GM13976 (cell line): ENCODE measurements around the gene LRCOL1.

Experiments
- DNase-seq: peaks from one replicate; pipeline ENCODE4 v3.0.0; 2012; ENCODE audit warnings: low spot score
- in situ Hi-C: fragments of 300-500 bp; cut with MboI; formaldehyde crosslinking; loops from one replicate; pipeline ENCODE4 v1.12.0; 2022; ENCODE audit warnings: low sequenced_read_pairs, mixed read lengths, inconsistent platforms; ENCODE audit not compliant: unreplicated experiment
- TF ChIP-seq, protein P1 (sequence below): IDR thresholded peaks from 2 replicates; pipeline ENCODE4 v1.5.1; 2012; ENCODE audit warnings: borderline replicate concordance, mild to moderate bottlenecking; ENCODE audit not compliant: insufficient read depth; ENCODE audit errors: extremely low read depth, missing control alignments, control extremely low read depth

The LRCOL1 gene

DNA sequence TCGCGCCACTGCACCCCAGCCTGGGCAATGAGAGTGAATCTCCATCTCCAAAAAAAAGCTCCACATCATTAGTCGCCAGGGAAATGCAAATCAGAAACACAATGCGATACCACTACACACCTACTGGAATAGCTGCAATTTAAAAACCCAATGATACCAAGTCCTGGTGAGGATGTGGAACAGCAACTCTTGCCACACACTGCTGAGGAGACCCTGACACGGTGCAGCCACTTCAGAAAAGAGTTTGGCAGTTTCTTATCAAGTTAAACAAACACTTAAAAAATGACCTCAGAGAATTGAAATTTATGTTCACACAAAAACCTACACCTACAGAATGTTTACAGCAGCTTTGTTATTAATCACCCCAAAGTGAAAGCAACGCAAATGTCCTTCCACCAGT is 20.3 kb upstream of the LRCOL1 start:
- TF ChIP-seq, protein P1, sequence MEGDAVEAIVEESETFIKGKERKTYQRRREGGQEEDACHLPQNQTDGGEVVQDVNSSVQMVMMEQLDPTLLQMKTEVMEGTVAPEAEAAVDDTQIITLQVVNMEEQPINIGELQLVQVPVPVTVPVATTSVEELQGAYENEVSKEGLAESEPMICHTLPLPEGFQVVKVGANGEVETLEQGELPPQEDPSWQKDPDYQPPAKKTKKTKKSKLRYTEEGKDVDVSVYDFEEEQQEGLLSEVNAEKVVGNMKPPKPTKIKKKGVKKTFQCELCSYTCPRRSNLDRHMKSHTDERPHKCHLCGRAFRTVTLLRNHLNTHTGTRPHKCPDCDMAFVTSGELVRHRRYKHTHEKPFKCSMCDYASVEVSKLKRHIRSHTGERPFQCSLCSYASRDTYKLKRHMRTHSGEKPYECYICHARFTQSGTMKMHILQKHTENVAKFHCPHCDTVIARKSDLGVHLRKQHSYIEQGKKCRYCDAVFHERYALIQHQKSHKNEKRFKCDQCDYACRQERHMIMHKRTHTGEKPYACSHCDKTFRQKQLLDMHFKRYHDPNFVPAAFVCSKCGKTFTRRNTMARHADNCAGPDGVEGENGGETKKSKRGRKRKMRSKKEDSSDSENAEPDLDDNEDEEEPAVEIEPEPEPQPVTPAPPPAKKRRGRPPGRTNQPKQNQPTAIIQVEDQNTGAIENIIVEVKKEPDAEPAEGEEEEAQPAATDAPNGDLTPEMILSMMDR, result no peak
- no peak for DNase-seq
- in situ Hi-C loops, result no loop called here

DNA sequence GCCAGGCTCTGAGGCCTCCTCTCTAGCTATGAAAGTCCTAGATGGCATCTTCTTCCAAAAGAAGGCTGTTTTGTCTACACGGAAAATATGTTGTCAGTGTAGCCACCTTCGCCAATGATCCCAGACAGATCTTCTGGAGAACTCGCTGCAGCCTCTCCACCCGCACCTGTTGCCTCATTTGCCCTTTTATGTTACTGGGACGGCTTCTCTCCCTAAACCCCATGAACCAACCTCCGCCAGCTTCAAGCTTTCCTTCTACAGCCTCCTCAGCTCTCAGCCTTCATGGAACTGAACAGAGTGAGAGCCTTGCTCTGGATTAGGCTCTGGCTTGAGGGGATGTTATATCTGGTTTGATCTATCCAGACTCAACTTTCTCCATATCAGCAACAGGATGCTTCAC is 18.9 kb upstream of the LRCOL1 start:
- in situ Hi-C loops, result no loop called here
- no peak for DNase-seq
- TF ChIP-seq, protein P1, result no peak

DNA sequence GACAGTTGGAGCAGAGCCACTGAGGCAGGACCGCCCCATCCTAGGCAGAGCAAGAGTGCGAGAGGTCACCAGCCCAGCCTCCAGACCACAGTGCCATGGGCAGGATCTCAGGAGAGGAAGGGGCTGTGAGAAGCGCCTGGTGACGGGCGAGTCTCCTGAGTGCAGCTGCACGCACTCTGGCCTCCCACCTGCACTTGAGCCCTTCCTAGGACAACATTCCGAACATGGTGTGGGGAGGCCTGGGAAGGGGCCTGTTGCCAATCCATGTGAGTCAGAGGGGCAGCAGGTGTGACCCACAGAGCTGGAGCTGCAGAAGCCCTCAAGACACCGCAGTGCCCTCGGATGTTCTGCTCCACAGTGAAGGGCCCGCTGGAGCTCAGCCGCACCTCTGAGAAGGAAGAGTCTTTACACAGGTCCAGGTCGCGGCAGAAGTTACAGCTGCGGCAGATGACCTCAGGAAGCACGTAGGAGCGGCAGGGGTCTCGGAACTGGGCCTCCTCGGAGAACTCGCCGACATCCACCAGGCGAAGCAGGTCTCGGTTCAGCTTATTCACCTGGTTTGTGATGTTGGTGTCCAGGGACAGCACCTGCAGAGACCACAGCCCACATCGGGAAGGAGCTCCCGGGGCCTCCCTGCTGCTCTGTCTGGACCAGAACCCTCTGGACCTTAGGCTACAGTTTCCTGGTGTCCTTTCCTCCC is 15.5 kb upstream of the LRCOL1 start:
- TF ChIP-seq, protein P1, result no peak
- in situ Hi-C loops, result no loop called here
- DNase-seq, result no peak

DNA sequence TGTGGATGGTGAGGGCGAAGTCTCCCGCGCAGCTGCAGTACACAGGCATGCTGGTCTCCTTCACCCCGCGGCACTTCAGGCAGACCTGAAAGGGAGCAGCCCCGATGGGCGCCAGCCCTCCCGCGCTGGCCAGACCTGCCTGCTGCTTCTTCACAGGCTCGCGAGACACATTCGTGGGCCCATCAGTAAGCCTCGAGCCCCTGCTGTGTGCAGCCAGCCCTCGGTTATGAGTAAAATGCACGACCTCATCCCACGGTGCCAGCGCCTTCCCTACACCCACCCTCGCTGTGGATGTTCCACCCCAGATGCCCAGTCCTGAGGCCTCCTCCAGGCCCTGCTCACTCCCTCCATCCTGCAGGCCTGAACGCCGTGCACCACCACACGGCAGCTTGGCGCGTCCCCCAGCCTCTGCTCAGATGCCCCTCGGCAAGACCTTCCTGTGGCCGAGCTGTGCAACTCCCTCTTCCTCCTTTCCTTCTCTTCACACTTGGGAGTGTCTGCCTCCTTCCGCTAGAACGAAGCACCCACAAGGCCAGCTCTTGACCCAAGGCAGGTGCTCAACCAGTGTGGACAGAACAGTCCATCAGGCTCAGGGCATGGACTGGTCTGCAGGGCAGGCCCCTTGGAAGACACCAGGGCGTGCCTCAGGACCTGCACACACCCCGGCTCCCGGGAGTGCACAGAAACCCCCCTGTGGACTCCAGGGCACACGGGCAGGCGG is 14.7 kb upstream of the LRCOL1 start:
- TF ChIP-seq, protein P1, result no peak
- in situ Hi-C loops, result loop anchor here (25.0 kb wide), 1 partner anchor 213 kb away; no protein-coding TSS in a partner anchor
- no peak for DNase-seq

DNA sequence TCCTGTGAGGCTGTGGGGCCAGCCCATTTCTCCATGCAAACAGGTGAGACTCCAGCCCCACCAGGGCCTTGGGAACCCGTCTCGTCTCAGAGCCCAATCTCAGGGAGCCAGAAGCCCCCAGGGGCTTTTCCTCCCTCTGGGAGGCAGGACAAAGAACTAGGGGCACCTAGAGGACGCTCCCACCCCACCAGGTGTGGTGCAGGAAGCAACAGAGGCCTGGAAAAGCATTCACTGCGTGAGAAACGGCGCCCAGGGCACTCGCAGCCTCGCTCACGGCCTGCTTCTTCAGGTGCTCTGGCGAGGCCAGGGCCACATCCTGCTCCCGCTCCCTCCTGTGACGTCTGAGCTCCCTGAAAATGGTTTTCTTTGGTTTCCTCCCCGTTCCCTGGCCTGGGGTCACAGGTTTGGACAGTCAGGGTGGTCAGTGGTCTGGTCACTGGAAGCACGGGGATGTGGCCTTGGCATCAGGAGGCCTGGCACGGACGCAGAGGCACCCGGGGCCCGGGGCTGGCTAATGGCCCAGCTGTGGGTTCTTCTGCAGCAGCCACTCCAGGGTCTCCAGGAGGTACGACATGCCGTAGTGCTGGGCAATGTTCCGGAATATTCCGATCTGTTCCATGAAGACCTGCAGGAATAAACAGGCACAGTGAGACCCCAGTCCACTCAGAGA is 13.9 kb upstream of the LRCOL1 start:
- DNase-seq, result no peak
- in situ Hi-C loops, result loop anchor here (25.0 kb wide), 1 partner anchor 212 kb away; no protein-coding TSS in a partner anchor
- TF ChIP-seq, protein P1, result no peak

DNA sequence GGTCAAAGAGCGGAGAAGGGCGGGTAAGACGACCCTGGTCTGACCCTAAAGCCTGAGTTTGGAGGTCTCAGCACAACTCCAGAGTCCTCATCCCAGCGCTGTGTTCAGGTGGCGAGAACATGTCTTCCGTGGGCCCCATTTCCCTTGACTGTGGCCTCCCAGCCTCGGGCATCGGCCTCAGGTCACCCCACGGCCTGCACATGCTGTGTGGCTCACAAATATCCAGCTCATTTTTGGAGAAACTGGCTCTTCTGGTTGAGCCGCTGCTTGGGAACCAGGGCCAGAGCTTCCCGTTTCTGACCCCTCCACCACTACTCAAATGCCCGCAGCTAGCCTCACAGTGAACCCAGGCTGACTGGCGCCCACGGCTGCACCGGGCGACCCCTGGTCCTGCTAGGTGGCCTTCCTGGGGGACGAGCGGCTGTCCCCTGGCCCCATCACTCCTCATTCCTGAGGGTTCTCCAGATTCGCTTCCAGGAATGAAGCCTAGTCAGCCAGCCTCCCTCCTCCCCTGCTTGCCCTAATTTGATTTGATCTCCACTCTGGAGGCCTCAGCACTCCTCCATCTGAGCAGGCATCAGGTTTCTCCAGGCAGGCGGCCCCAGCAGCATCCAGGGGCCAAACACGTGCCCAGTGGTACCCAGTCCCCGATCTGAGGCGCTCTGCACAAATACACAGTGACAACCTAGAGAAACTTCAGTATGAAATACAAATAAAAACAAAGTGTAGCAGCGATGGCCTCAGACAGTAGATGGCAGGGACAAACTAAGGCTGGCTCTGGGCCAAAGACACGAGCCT is 12.9 kb upstream of the LRCOL1 start:
- DNase-seq, result no peak
- in situ Hi-C loops, result loop anchor here (25.0 kb wide), 1 partner anchor 211 kb away; no protein-coding TSS in a partner anchor
- TF ChIP-seq, protein P1, result no peak
